GM06990 (cell line): Measurements from ENCODE around the gene PTGES3.
A peak's percentile ranks its signal among the peaks of the same experiment; 100 is the strongest.

Experiments used
- DNase-seq: peaks from one replicate; pipeline ENCODE4 v3.0.0-alpha.2; 2011; ENCODE audit not compliant: insufficient read length; ENCODE audit errors: extremely low read depth
- H3K27me3 ChIP-seq: replicated peaks from 2 replicates; pipeline ENCODE4 v1.6.0; 2011; ENCODE audit warnings: low read length; ENCODE audit not compliant: control insufficient read depth, insufficient read depth
- H3K36me3 ChIP-seq: 2 replicates; pipeline ENCODE4 v1.5.1; 2011; ENCODE audit warnings: low read length; ENCODE audit not compliant: control insufficient read depth, insufficient read depth
- H3K4me3 ChIP-seq: replicated peaks from 2 replicates; pipeline ENCODE4 v1.5.1; 2011; ENCODE audit warnings: low read depth, mild to moderate bottlenecking, control low read depth, low read length
- TF ChIP-seq, protein P1 (sequence below): IDR thresholded peaks from 2 replicates; pipeline ENCODE4 v1.5.1; 2011; ENCODE audit warnings: low read length, control low read depth, mild to moderate bottlenecking, inconsistent platforms; ENCODE audit not compliant: insufficient read depth, poor library complexity, severe bottlenecking

PTGES3 gene

DNA sequence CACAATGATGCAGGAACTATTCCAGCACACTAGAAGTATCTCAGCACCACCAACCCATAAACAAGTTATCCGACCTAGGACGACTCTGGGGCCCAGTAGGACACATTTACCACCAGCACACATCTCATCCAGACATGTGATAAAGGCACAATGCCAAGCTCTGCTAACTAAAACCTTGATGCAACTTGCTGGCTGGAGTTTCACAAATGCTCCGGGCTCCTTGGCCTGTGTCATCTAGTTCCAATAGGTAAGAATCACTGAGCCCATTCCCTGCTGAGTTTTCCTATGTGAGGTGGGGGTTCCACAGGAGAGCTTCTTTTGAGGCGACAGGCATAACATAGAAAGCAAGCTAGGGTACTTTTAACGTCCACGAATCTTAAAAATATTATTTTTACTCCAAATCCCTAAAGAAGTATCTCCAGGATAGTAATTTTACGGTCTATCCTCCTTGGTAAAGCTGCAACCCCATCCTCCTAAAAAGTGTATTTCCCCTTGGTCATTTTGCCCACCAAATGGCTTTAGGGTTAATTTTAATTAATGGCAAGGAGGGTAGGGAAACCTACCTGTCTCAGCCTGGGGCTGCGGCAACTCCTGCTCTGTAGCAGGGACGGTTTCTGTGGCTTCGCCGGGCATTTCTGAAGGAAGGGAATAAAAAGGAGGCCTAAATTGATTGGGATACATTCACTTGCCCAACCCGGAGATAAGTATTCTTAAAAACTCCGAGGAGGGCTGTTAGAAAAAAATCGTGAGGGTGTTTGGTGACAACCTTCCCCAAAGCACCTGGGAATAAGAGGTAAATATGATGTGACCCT lies 36.0 kb upstream of the PTGES3 start:
- no peak for DNase-seq
- Histone ChIP-seq H3K27me3 (no peaks in the 10 kb centered on the region), H3K36me3 (peaks cover 13% of the 10 kb centered on the region), H3K4me3 (peak overlapping the region; percentile 99)
- TF ChIP-seq, protein P1, sequence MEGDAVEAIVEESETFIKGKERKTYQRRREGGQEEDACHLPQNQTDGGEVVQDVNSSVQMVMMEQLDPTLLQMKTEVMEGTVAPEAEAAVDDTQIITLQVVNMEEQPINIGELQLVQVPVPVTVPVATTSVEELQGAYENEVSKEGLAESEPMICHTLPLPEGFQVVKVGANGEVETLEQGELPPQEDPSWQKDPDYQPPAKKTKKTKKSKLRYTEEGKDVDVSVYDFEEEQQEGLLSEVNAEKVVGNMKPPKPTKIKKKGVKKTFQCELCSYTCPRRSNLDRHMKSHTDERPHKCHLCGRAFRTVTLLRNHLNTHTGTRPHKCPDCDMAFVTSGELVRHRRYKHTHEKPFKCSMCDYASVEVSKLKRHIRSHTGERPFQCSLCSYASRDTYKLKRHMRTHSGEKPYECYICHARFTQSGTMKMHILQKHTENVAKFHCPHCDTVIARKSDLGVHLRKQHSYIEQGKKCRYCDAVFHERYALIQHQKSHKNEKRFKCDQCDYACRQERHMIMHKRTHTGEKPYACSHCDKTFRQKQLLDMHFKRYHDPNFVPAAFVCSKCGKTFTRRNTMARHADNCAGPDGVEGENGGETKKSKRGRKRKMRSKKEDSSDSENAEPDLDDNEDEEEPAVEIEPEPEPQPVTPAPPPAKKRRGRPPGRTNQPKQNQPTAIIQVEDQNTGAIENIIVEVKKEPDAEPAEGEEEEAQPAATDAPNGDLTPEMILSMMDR = no peak

DNA sequence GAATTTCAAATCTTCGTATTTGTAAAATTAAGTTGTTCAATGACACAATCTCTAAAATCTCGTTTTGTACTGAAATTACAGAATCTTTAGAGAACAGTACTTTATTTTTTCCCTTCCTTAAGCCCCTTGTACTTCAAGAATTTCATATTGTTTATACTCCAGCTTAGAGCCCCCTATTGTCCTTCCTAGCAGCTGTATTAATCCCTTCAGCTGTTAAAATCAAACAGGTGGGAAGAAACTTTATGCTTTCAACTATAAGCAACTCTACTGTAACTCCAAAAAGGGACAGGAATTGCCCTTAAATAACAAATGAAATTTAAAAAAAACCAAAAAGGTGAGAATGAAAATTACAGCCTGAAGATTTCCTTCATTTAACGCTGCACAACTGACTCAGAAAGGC lies 35.3 kb upstream of the PTGES3 start:
- no peaks in the 10 kb centered on the region for H3K27me3 ChIP-seq
- peaks cover 13% of the 10 kb centered on the region for H3K36me3 ChIP-seq
- peak overlapping the region; percentile 99 for H3K4me3 ChIP-seq
- TF ChIP-seq, protein P1 = no peak
- no peak for DNase-seq

DNA sequence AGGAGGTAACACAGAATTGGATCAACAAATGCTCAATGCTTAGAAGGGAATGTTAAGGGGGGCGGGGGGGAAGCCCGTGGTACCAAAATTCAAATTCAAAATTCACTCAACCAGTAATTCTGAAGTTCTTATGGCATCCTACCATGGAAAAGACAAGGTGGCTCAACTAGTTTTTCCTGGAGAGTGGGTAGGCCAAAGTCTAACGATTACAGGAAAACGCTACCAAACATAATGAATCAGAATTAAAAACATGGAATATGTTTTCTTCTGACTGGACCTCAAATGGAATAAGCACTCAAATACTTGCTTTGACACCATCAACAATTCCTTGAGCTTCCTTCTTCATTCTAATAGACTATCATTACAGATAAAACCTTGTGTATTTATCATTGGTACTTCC lies 34.7 kb upstream of the PTGES3 start:
- TF ChIP-seq, protein P1 = no peak
- no peak for DNase-seq
- Histone ChIP-seq H3K4me3 (peak overlapping the region; percentile 99), H3K27me3 (no peaks in the 10 kb centered on the region), H3K36me3 (peaks cover 13% of the 10 kb centered on the region)

DNA sequence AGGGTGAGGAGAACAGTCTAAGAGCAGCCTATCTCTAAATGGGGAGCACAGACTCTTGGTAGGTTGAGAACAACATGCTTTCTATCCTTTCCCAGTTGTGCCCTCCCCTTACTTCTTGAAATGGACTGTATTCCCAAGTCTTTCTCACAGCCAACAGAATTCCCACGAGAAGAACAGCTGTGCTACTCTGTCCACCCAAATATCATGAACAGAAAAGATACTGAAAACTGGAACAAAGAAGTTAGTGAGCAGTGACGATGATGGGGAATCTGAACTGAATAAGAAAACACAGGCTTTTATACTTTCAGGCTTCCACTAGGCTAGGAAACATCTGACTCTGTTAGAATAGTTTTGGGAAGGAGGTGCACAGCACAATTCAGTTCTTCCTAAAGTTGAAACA lies 33.6 kb upstream of the PTGES3 start:
- TF ChIP-seq, protein P1 = no peak
- Histone ChIP-seq H3K27me3 (no peaks in the 10 kb centered on the region), H3K36me3 (peaks cover 15% of the 10 kb centered on the region), H3K4me3 (peak overlapping the region; percentile 99)
- DNase-seq = no peak

DNA sequence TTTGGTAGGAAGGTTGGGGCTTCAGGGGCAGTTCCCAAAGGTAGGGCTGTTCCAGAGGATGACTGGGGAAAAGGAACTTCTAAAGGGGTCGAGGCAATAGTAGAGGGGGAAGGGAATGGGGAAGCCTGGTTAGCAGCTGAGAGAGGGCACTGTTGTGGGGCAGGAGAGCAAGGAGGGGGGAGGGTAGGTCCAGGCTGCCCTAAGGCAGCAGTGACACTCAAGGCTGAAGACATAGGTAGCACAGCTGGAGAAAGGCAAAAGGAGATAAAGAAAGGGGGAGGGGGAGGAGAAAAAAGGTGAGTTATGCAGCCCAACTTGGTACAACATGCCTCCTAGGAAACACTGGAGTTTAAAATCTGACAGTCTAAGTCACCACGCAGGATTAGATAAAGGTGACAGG lies 33.1 kb upstream of the PTGES3 start:
- Histone ChIP-seq H3K27me3 (no peaks in the 10 kb centered on the region), H3K4me3 (peak overlapping the region; percentile 99), H3K36me3 (peaks cover 19% of the 10 kb centered on the region)
- no peak for DNase-seq
- TF ChIP-seq, protein P1 = no peak

DNA sequence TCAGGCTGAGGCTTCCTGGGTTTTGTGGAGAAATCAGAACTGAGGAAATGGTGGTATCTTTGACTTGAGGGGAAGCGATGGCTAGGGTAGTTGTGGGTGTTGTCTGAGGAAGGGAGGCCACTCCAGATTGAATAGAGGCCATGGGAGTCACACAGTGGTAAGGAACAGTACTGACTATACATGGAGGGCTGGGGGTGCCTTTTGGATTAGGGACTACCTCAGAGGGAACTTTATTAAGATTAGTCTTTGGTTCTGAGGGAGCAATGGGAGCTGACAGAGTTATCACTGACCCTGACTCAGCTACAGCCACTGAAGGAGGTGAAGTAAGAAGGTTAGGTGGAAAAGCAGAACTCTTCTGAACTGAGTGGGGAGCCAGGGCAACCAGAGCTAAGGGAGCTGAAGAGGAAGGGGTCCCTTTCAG lies 32.7 kb upstream of the PTGES3 start:
- Histone ChIP-seq H3K36me3 (peaks cover 23% of the 10 kb centered on the region), H3K27me3 (no peaks in the 10 kb centered on the region), H3K4me3 (no peak overlapping the region; the same call in 1 of the 2 replicates)
- DNase-seq = no peak
- TF ChIP-seq, protein P1 = no peak
